AG10803 (cell line): ENCODE data around the gene AOPEP.

Experiments used
- DNase-seq: peaks from one replicate; pipeline ENCODE4 v3.0.0; 2010; ENCODE audit warnings: low read depth
- H3K4me3 ChIP-seq: 2 replicates; pipeline ENCODE4 v1.5.1; 2011; ENCODE audit warnings: mild to moderate bottlenecking, low read length, control low read depth
- CTCF ChIP-seq: conservative IDR thresholded peaks from 2 replicates; pipeline ENCODE4 v1.5.1; 2011; ENCODE audit warnings: mild to moderate bottlenecking, low read length, control low read depth, inconsistent platforms

The AOPEP gene

GRCh38 chr9:95077766-95078370 is 351.4 kb downstream of the AOPEP start:
- TF ChIP-seq CTCF: no peak
- DNase-seq: no peak
- H3K4me3 ChIP-seq: no peak overlapping the region

- no peak overlapping the region for H3K4me3 ChIP-seq
- no peak for TF ChIP-seq CTCF
- no peak for DNase-seq
Measured at GRCh38 chr9:95078511-95078910, 352.0 kb downstream of the AOPEP start.

- no peak for DNase-seq
- TF ChIP-seq CTCF: no peak
Measured at GRCh38 chr9:95078939-95079338, 352.4 kb downstream of the AOPEP start.

GRCh38 chr9:95079461-95079860 is 353.0 kb downstream of the AOPEP start:
- no peak for TF ChIP-seq CTCF

More at GRCh38 chr9:95078939-95079338, 352.4 kb downstream of the AOPEP start:
- no peak overlapping the region for H3K4me3 ChIP-seq

GRCh38 chr9:95080961-95081647 is 354.6 kb downstream of the AOPEP start:
- DNase-seq: no peak
- no peak for TF ChIP-seq CTCF
- no peak overlapping the region for H3K4me3 ChIP-seq

More at GRCh38 chr9:95079461-95079860, 353.0 kb downstream of the AOPEP start:
- DNase-seq: no peak
- H3K4me3 ChIP-seq: no peak overlapping the region

GRCh38 chr9:95081998-95082397 is 355.5 kb downstream of the AOPEP start:
- TF ChIP-seq CTCF: no peak
- no peak for DNase-seq
- H3K4me3 ChIP-seq: no peak overlapping the region
